ENCODE data around the gene TBC1D12.

TBC1D12 gene

GRCh38 chr10:94409021-94409657, 6.8 kb downstream of the TBC1D12 start:
- DNase-seq, result no peak

DNA sequence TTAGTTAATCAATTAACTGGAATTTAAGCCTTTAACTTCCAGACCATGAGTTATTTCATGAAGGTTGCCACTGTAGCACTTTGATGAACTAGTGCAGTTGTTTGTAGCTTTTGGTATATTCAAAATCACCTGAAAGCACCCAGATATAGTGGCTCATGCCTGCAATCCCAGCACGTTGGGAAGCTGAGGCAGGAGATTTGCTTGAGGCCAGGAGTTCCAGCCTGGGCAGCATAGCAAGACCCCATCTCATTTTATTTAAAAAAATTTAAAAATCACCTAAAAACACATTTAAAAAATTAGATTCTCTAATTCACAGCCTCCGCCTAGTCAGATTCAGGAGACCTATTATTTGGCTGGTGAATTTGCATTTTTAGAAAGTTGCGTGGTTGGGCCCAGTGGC, 9.0 kb downstream of the TBC1D12 start:
- no peak for DNase-seq

DNA sequence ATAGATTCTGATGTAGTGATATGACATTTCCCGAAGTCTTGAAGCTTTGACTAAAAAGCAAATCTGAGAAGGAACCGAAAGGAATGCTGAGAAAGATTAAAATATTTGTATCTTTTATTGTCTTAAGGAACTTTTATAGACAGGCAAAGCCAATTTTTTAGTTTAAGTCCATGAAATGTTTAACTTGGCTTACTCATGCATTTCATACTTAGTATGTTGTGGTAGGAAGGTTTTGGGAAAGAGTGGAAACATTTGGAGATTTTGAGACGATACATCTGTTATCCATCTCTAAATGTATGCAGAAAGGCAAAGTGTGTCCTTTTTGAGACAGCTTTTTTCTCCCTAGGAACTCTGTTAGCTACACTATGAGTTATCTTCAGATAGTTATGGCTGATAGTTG, 10.1 kb downstream of the TBC1D12 start:
- DNase-seq, result no peak

DNA sequence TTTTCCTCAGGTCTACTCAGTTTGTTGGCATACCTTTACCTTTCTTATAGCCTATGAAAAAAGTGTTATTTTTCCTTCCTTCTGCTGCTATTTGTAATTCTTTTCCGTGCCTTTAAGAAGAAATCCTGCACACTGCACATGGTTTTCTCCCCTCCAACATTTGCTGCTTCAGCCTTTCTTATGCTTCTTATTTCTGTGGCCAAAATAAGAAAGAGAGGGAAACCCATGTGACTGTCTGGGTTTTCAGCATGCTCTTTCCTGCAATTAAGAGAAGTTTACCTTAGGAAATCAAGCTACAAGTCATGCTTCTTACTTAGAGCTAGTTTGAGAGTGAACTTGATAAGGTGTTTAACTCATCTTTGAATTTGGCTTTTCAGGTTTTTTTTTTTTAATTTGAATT, 11.0 kb downstream of the TBC1D12 start:
- no peak for DNase-seq

- no peak for DNase-seq
Measured at GRCh38 chr10:94416896-94417295, 14.6 kb downstream of the TBC1D12 start.

DNA sequence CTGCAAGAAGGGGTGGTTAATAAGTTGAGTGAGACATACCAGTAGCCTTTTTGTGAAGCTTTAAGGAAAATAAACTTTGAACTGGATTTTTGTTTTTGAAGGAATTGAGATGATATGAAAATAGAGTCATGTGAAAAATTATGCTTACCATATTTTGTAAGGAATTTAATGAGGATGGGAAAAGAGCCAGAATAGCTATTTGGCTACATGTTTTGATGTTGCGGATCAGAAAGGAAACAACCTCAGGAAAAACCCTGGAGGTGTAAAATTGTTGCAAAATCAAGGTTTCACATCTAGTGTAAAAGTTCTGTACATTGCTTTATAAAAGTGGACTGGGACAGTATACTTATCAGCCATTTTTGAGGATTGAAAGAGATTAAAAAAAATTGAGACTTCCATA, 15.0 kb downstream of the TBC1D12 start:
- DNase-seq, result no peak

DNA sequence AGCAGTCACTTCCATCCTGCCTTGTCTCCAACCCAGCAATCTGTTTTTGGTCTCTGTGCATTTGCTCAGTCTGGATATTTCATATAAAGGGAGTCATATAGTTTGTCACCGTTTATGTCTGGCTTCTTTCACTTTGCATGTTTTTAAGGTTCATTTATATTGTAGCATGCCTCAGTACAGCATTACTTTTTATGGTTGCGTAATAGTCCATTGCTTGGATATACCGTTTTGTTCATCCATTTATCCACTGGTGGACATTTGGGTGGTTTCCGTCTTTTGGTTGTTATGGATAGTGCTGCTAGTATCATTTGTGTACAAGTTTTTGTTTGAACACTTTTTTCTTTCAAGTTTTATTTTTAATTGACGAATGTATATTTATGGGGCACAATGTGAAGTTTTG, 18.2 kb downstream of the TBC1D12 start:
- DNase-seq, result no peak

- no peak for DNase-seq
Measured at GRCh38 chr10:94420998-94421528, 18.7 kb downstream of the TBC1D12 start.

GRCh38 chr10:94423627-94424026, 21.3 kb downstream of the TBC1D12 start:
- DNase-seq, result no peak

GRCh38 chr10:94424714-94425337, 22.5 kb downstream of the TBC1D12 start:
- DNase-seq, result no peak

DNA sequence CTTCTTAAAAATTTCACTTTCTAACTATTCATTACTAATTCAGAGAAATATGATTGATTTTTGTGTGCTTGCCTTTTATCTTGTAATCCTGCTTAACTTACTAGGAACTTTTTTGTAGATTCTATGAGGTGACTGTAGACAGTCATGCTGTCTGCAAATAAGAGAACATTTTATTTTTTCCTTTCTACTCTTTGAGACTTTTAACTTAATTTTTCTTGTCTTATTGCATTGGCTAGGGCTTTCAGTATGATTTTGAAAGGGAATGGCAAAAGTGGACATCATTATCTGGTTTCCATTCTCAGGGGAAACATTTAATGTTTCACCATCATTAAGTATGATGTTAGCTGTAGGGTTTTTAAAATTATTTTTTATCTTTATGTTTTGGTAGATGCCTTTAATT, 23.6 kb downstream of the TBC1D12 start:
- no peak for DNase-seq

DNA sequence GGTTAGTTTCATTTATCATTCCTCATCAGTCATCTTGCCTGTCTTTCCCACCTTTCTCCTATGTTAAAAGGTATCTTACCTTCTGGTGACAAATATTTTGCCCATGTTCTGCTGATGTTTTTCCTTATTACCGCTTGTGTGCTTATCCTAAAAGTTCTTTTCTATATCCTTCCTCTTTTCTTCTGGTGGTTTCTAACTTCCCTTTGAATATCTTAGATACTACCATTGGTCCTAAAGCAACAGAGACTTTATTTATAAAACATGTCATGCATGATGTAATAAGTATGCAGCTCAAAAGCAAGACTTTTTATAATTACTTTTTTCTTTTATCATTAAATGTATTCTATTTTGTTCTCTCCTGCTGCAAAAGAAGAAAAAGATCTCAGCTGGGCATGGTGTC, 24.8 kb downstream of the TBC1D12 start:
- DNase-seq, result no peak

GRCh38 chr10:94428766-94429707, 26.7 kb downstream of the TBC1D12 start:
- DNase-seq, result no peak

DNA sequence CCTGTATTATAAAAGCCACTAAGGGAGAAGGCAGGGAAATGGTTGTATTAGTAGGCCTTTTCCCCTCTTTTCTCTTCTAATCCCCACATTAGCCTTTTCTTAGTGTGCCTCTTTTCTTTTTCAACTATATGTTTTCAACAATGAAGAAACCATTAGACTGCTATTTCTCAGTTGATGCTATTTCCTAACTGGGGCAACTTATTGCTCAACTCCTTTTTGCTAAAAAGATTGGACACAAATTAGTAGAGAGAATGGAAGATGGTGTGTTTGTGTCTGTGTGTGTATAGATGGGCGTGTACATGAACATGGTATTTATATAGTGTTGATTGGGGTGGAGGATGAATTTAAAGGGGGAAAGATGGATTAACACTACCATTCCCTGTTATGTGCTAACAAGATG, 28.4 kb downstream of the TBC1D12 start:
- no peak for DNase-seq

DNA sequence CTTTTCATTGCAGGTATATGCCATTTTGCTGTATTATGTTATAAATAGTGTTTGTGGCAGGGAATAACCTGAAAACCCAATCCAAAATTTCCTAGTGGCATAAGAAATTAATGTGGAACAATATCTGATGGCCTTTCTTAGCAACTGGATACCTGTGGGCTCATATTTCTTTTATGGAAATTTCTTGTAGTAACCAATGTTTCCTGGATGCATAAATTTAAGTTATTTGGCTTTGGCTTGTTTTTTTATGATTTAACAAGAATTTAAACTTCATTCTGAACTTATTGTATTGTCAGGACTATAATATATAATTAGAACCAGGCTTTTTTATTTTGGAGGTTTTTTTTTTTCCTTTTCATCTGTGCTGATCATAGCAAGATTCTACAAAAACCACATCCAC, 30.1 kb downstream of the TBC1D12 start:
- no peak for DNase-seq

- peak; percentile 44 for DNase-seq
Measured at GRCh38 chr10:94439275-94439861, 37.0 kb downstream of the TBC1D12 start.

GRCh38 chr10:94440096-94440495, 37.8 kb downstream of the TBC1D12 start:
- no peak for DNase-seq

- no peak for DNase-seq
Measured at GRCh38 chr10:94443047-94443446, 40.7 kb downstream of the TBC1D12 start.

DNA sequence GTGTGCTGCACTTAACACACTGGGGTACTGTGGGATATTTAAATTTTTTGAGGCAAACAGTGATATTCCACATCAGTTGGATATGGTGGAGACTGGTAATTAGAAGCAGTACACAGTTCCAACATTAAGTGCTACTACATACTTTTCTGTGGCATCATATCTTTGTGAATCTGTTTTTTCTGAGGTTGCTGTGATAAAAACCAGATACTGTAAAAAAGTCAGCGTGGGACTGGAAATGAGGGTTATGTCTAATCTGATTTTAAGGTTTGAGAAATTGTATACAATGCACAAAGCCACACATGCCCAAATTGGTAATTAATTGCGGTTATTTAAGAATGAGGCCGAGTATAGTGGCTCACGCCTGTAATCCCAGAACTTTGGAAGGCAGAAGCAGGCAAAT, 41.2 kb downstream of the TBC1D12 start:
- no peak for DNase-seq

DNA sequence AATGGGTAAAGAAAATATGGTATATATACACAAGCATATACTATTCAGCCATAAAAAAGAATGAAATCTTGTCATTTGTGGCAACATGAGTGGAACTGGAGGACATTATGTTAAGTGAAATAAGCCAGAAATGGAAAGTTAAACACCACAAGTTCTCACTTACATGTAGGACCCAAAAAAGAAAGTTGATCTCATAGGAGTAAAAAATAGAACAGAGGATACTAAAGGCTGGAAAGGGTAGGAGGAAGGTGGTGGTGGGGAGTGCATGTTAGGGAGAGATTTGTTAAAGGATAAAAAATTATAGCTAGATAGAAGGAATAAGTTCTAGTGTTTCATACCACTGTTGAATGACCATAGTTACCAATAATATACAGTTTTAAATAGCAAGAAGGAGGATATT, 48.4 kb downstream of the TBC1D12 start:
- no peak for DNase-seq

- DNase-seq, result no peak
Measured at GRCh38 chr10:94451883-94452519, 49.7 kb downstream of the TBC1D12 start.

DNA sequence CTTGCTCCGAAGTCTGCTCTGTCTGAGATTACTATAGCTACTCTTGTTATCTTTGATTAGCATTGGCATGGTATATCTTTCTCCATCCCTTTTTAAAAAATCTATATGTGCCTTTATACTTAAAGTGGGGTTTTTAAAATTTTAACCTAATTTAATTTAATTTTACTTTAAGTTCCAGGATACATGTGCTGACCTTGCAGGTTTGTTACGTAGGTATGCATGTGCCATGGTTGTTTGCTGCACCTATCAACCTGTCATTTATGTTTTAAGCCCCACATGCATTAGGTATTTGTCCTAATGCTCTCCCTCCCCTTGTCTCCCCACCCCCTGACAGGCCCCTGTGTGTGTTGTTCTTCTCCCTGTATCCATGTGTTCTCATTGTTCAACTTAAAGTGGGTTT, 54.6 kb downstream of the TBC1D12 start:
- no peak for DNase-seq

GRCh38 chr10:94459385-94459784, 57.0 kb downstream of the TBC1D12 start:
- no peak for DNase-seq
